Left colon (tissue), 2 donors: ENCODE results near the gene NEDD4L. TPM values are rescaled to one million over a fixed set of nuclear protein-coding genes. Genes with fewer than 3 reads are reported as not detected.
A peak's percentile ranks its signal among the peaks of the same experiment; 100 is the strongest.

ENCODE experiments used
- ATAC-seq: fragments of 200-7000 bp; cut with Tn5 transposase; one replicate; pipeline ENCODE4 v1.9.1; 2020; ENCODE audit warnings: mild to moderate bottlenecking, moderate library complexity
- DNase-seq, 2 donors: peaks; one replicate each; pipeline ENCODE4 v3.0.0-alpha.2; 2020
- intact Hi-C, 2 donors: fragments of 100-400 bp; cut with DNase I in 1 of 2; cut with micrococcal nuclease in 1 of 2; formaldehyde crosslinking; loops; one replicate each; pipeline versions ENCODE4 v1.11.2 to v1.14.0; 2022; cut with DNase I, micrococcal nuclease
- total RNA-seq, 2 donors: library from RNA; stranded (reverse); fragmentation: NEBNext Ultra II Directional; extraction: Animal tissue kit (Norgen Biotek cat#: 25700); gene quantifications; one replicate each; pipeline ENCODE4 v1.2.1, GENCODE V29; 2021
- donor health status: DM: no; HTN: no; CAD: no.
- donor health status: DM: yes; HTN: yes; CAD: no.

The NEDD4L gene
- total RNA-seq, 2 donors from 2014 or later: 176 to 332 TPM

GRCh38 chr18:58025205-58025604 is 18.8 kb upstream of the NEDD4L start:
- ATAC-seq: no peak

GRCh38 chr18:58025733-58026132 is 18.3 kb upstream of the NEDD4L start:
- no peak for DNase-seq
- intact Hi-C loops: no loop called here
- no peak for ATAC-seq

More at GRCh38 chr18:58025205-58025604, 18.8 kb upstream of the NEDD4L start:
- DNase-seq: no peak
- intact Hi-C loops: no loop called here

GRCh38 chr18:58026395-58026794 is 17.6 kb upstream of the NEDD4L start:
- intact Hi-C loops: no loop called here
- ATAC-seq: no peak
- no peak for DNase-seq

- DNase-seq: no peak
- ATAC-seq: no peak
- intact Hi-C loops: no loop called here
These were observed 17.2 kb upstream of the NEDD4L start for GRCh38 chr18:58026857-58027256.

GRCh38 chr18:58027341-58027740 is 16.7 kb upstream of the NEDD4L start:
- DNase-seq: no peak
- intact Hi-C loops: no loop called here
- ATAC-seq: peak; percentile 7

GRCh38 chr18:58028109-58028784 is 15.8 kb upstream of the NEDD4L start:
- intact Hi-C loops: no loop called here
- peak; percentile 71 for ATAC-seq

GRCh38 chr18:58032233-58032632 is 11.8 kb upstream of the NEDD4L start:
- ATAC-seq (no peak), DNase-seq (no peak)
- intact Hi-C loops: no loop called here

More at GRCh38 chr18:58028109-58028784, 15.8 kb upstream of the NEDD4L start:
- no peak for DNase-seq

GRCh38 chr18:58033216-58033615 is 10.8 kb upstream of the NEDD4L start:
- intact Hi-C loops: no loop called here
- ATAC-seq (no peak), DNase-seq (no peak)

- ATAC-seq: no peak
- intact Hi-C loops: no loop called here
- DNase-seq: no peak
These were observed 9.7 kb upstream of the NEDD4L start for GRCh38 chr18:58034370-58034769.

- ATAC-seq: no peak
- DNase-seq: no peak
- intact Hi-C loops: no loop called here
These were observed 6.9 kb upstream of the NEDD4L start for GRCh38 chr18:58037163-58037562.

- intact Hi-C loops: no loop called here
- no peak for DNase-seq
- ATAC-seq: peak; percentile 28
These were observed 6.0 kb upstream of the NEDD4L start for GRCh38 chr18:58038063-58038462.

- peak; percentile 49 for ATAC-seq
- intact Hi-C loops: loop anchor here (5.0 to 10.0 kb wide), 4 partner anchors 81 to 407 kb away; no protein-coding TSS in a partner anchor
- DNase-seq: peak; percentile 43 to 74
These were observed 2.4 kb upstream of the NEDD4L start for GRCh38 chr18:58041633-58042032.

GRCh38 chr18:58042826-58043490 is 1.1 kb upstream of the NEDD4L start:
- DNase-seq (no peak), ATAC-seq (peak; percentile 15)
- intact Hi-C loops: loop anchor here (5.0 to 10.0 kb wide), 4 partner anchors 79 to 408 kb away; no protein-coding TSS in a partner anchor

GRCh38 chr18:58044370-58045241 is 580 bp downstream of the NEDD4L start:
- ATAC-seq: peak; percentile 61
- peak; percentile 49 to 64 for DNase-seq
- intact Hi-C loops: loop anchor here (5.0 to 10.0 kb wide), 4 partner anchors 78 to 410 kb away; no protein-coding TSS in a partner anchor

GRCh38 chr18:58045242-58046092 is 1.4 kb downstream of the NEDD4L start:
- ATAC-seq (peak; percentile 42), DNase-seq (peak; percentile 77 to 82)
- intact Hi-C loops: loop anchor here (10.0 kb wide), 3 partner anchors 79 to 411 kb away; no protein-coding TSS in a partner anchor

GRCh38 chr18:58046093-58046793 is 2.2 kb downstream of the NEDD4L start:
- intact Hi-C loops: loop anchor here (10.0 kb wide), 3 partner anchors 79 to 411 kb away; no protein-coding TSS in a partner anchor
- ATAC-seq (no peak), DNase-seq (no peak)

- ATAC-seq: no peak
- DNase-seq: no peak
- intact Hi-C loops: loop anchor here (10.0 kb wide), 3 partner anchors 78 to 412 kb away; no protein-coding TSS in a partner anchor
These were observed 2.9 kb downstream of the NEDD4L start for GRCh38 chr18:58046794-58047555.
